HEK293 (cell line): Measurements from ENCODE around the gene CHSY1.

Experiments used
- HIC1 ChIP-seq: fragments of 450-650 bp; formaldehyde crosslinking; IDR thresholded peaks from 2 replicates; pipeline ENCODE4 v1.5.1; 2016; ENCODE audit warnings: missing biosample characterization, missing genetic modification characterization
- HOXA7 ChIP-seq: sonication (generic); formaldehyde crosslinking; IDR thresholded peaks from 2 replicates; pipeline ENCODE4 v1.8.1; 2022; ENCODE audit warnings: missing genetic modification reagents, borderline replicate concordance
- HOXC10 ChIP-seq: sonication (generic); formaldehyde crosslinking; IDR thresholded peaks from 2 replicates; pipeline ENCODE4 v1.8.1; 2023; ENCODE audit warnings: mild to moderate bottlenecking, missing genetic modification reagents
- REPIN1 ChIP-seq: fragments of 450-650 bp; formaldehyde crosslinking; IDR thresholded peaks from 2 replicates; pipeline ENCODE4 v1.5.1; 2017; ENCODE audit warnings: missing biosample characterization, missing genetic modification characterization, low read depth
- ZBTB10 ChIP-seq: fragments of 450-650 bp; formaldehyde crosslinking; IDR thresholded peaks from 2 replicates; pipeline ENCODE4 v1.5.1; 2016; ENCODE audit warnings: missing biosample characterization, missing genetic modification characterization
- ZBTB20 ChIP-seq: fragments of 450-650 bp; formaldehyde crosslinking; IDR thresholded peaks from 2 replicates; pipeline ENCODE4 v1.5.1; 2016; ENCODE audit warnings: missing biosample characterization, missing genetic modification characterization
- ZBTB26 ChIP-seq: fragments of 450-650 bp; formaldehyde crosslinking; optimal IDR thresholded peaks from 2 replicates; pipeline ENCODE3; 2016; ENCODE audit warnings: missing biosample characterization, mild to moderate bottlenecking, missing genetic modification characterization
- ZBTB6 ChIP-seq: fragments of 450-650 bp; formaldehyde crosslinking; IDR thresholded peaks from 2 replicates; pipeline ENCODE4 v1.5.1; 2017; ENCODE audit warnings: missing biosample characterization, missing genetic modification characterization
- ZFP37 ChIP-seq: fragments of 450-650 bp; formaldehyde crosslinking; IDR thresholded peaks from 2 replicates; pipeline ENCODE4 v1.5.1; 2016; ENCODE audit warnings: missing biosample characterization, missing genetic modification characterization
- ZNF10 ChIP-seq: fragments of 450-650 bp; formaldehyde crosslinking; IDR thresholded peaks from 2 replicates; pipeline ENCODE4 v1.5.1; 2017; ENCODE audit warnings: missing biosample characterization, missing genetic modification characterization
- ZNF112 ChIP-seq: fragments of 450-650 bp; formaldehyde crosslinking; IDR thresholded peaks from 2 replicates; pipeline ENCODE4 v1.5.0; 2017; ENCODE audit warnings: missing biosample characterization, missing genetic modification characterization
- ZNF148 ChIP-seq: fragments of 450-650 bp; formaldehyde crosslinking; IDR thresholded peaks from 2 replicates; pipeline ENCODE4 v1.5.0; 2017; ENCODE audit warnings: missing biosample characterization, missing genetic modification characterization, borderline replicate concordance
- ZNF175 ChIP-seq: fragments of 450-650 bp; formaldehyde crosslinking; IDR thresholded peaks from 2 replicates; pipeline ENCODE4 v1.5.1; 2016; ENCODE audit warnings: missing biosample characterization, missing genetic modification characterization
- ZNF513 ChIP-seq: fragments of 450-650 bp; IDR thresholded peaks from 2 replicates; pipeline ENCODE4 v1.5.1; 2018; ENCODE audit warnings: missing biosample characterization, missing genetic modification characterization
- ZNF548 ChIP-seq: fragments of 450-650 bp; formaldehyde crosslinking; IDR thresholded peaks from 2 replicates; pipeline ENCODE4 v1.5.1; 2016; ENCODE audit warnings: missing biosample characterization, missing genetic modification characterization
- ZNF596 ChIP-seq: fragments of 450-650 bp; IDR thresholded peaks from 2 replicates; pipeline ENCODE4 v1.5.0; 2018; ENCODE audit warnings: missing biosample characterization, mild to moderate bottlenecking, missing genetic modification characterization, moderate library complexity
- ZNF623 ChIP-seq: fragments of 450-650 bp; formaldehyde crosslinking; IDR thresholded peaks from 2 replicates; pipeline ENCODE4 v1.5.1; 2016; ENCODE audit warnings: missing biosample characterization, missing genetic modification characterization
- ZNF626 ChIP-seq: fragments of 450-650 bp; sonication (Bioruptor Pico); formaldehyde crosslinking; IDR thresholded peaks from 2 replicates; pipeline ENCODE4 v1.5.1; 2018; ENCODE audit warnings: missing biosample characterization, missing genetic modification characterization, inconsistent platforms
- ZNF785 ChIP-seq: fragments of 450-650 bp; formaldehyde crosslinking; IDR thresholded peaks from 2 replicates; pipeline ENCODE4 v1.5.1; 2016; ENCODE audit warnings: missing biosample characterization, missing genetic modification characterization
- ZSCAN4 ChIP-seq: fragments of 450-650 bp; formaldehyde crosslinking; IDR thresholded peaks from 2 replicates; pipeline ENCODE4 v1.5.1; 2017; ENCODE audit warnings: missing biosample characterization, missing genetic modification characterization

The CHSY1 gene

GRCh38 chr15:101251830-101252820, at the start of gene CHSY1 (continued):
- no peak for TF ChIP-seq ZNF148 (tag by site-specific recombination)
- no peak for TF ChIP-seq ZNF623 (tag by site-specific recombination)
- TF ChIP-seq ZNF548 (tag by site-specific recombination) = no peak
- TF ChIP-seq ZBTB10 (tag by site-specific recombination) = no peak
- TF ChIP-seq ZNF785 = no peak
- TF ChIP-seq ZSCAN4 (tag by site-specific recombination) = no peak
- TF ChIP-seq HOXA7 = no peak
- TF ChIP-seq ZNF626 (tag by site-specific recombination) = no peak
- no peak for TF ChIP-seq REPIN1 (tag by site-specific recombination)
- no peak for TF ChIP-seq HOXC10 (CRISPR knock-in tag)
- no peak for TF ChIP-seq ZNF112 (tag by site-specific recombination)
- no peak for TF ChIP-seq ZNF10
- no peak for TF ChIP-seq ZNF596
- no peak for TF ChIP-seq ZNF175 (tag by site-specific recombination)
- TF ChIP-seq ZNF513 (tag by site-specific recombination) = no peak
- TF ChIP-seq ZFP37 = no peak
- TF ChIP-seq HIC1 = no peak
- TF ChIP-seq ZBTB20 (tag by site-specific recombination) = peak; percentile 22; the same call in 1 of the 2 replicates
- peak; percentile 77 for TF ChIP-seq ZBTB26 (tag by site-specific recombination)
- TF ChIP-seq ZBTB6 = no peak
